Natural killer cell (primary cell): ENCODE measurements around the gene RAX. TPM values are rescaled to one million over a fixed set of nuclear protein-coding genes. Genes with fewer than 3 reads are reported as not detected.

Experiments used
- ATAC-seq, 3 donors: fragments of 150-1000 bp in 2 of 3; fragments of 200-7000 bp in 1 of 3; cut with Tn5 transposase; 1 replicate in 1 of 3; 2 replicates in 2 of 3; pipeline ENCODE4 v1.10.0; 2021; ENCODE audit warnings: mild to moderate bottlenecking in 2 of 3, moderate library complexity in 2 of 3
- DNase-seq, 2 donors: peaks; one replicate each; pipeline versions ENCODE4 v3.0.0 to v3.0.0-alpha.2; 2013 to 2021; ENCODE audit warnings: mixed read lengths in 1 of 2
- H3K27ac ChIP-seq: one replicate; pipeline ENCODE4 v1.5.1; 2013; ENCODE audit warnings: mild to moderate bottlenecking, low read length
- H3K27me3 ChIP-seq: one replicate; pipeline ENCODE4 v1.6.1; 2013; ENCODE audit warnings: low read length; ENCODE audit not compliant: control insufficient read depth, insufficient read depth
- H3K36me3 ChIP-seq: one replicate; pipeline ENCODE4 v1.6.1; 2013; ENCODE audit warnings: low read length; ENCODE audit not compliant: control insufficient read depth, insufficient read depth
- H3K4me1 ChIP-seq: one replicate; pipeline ENCODE4 v1.6.1; 2013; ENCODE audit warnings: low read length; ENCODE audit not compliant: control insufficient read depth, insufficient read depth
- H3K4me3 ChIP-seq: one replicate; pipeline ENCODE4 v1.5.1; 2013; ENCODE audit warnings: low read length
- H3K9me3 ChIP-seq: one replicate; pipeline ENCODE4 v1.6.1; 2013; ENCODE audit warnings: low read length; ENCODE audit not compliant: control insufficient read depth, insufficient read depth
- H3K27ac Mint-ChIP-seq, 2 donors: one replicate each; pipeline ENCODE4 v1.8.0; 2022; ENCODE audit warnings: mild to moderate bottlenecking in 2 of 2, mixed read lengths in 2 of 2, moderate library complexity in 1 of 2
- H3K27me3 Mint-ChIP-seq, 2 donors: one replicate each; pipeline ENCODE4 v1.8.0; 2022; ENCODE audit warnings: low read depth in 2 of 2, mixed read lengths in 2 of 2
- H3K36me3 Mint-ChIP-seq: one replicate; pipeline ENCODE4 v1.8.0; 2022; ENCODE audit warnings: mixed read lengths
- H3K4me1 Mint-ChIP-seq, 2 donors: one replicate each; pipeline ENCODE4 v1.8.0; 2022; ENCODE audit warnings: mixed read lengths in 2 of 2
- H3K4me3 Mint-ChIP-seq: one replicate; pipeline ENCODE4 v1.8.0; 2022; ENCODE audit warnings: mild to moderate bottlenecking, moderate library complexity, mixed read lengths
- H3K9me3 Mint-ChIP-seq, 2 donors: one replicate each; pipeline ENCODE4 v1.8.0; 2022; ENCODE audit warnings: mixed read lengths in 2 of 2
- CTCF ChIP-seq: fragments of 200-600 bp; IDR thresholded peaks from one replicate; pipeline ENCODE4 v1.8.0; 2022; ENCODE audit warnings: antibody characterized with exemption
- WGBS: methylation state at CpG from one replicate; pipeline ENCODE4 v1.1.7; 2013; ENCODE audit warnings: missing lambda C conversion rate; ENCODE audit not compliant: insufficient coverage; 5-methylcytosine and 5-hydroxymethylcytosine counted together
- intact Hi-C: fragments of 100-400 bp; cut with micrococcal nuclease; formaldehyde crosslinking; loops from one replicate; pipeline ENCODE4 v1.14.2; 2022
- total RNA-seq, 4 donors: library from RNA; stranded (reverse); fragments of 120-200 nt in 1 of 4; gene quantifications; one replicate each; pipeline versions ENCODE4 v1.2.3 to v1.2.4, GENCODE V29; 2013 to 2022

The RAX gene
- total RNA-seq, 3 donors from 2014 or later (not counting 1 experiment from before 2014, with no cell fraction given) = not detected

GRCh38 chr18:59275406-59275949 lies 2.2 kb upstream of the RAX start:
- Histone ChIP-seq H3K27me3 (peaks cover 40% of the 10 kb centered on the region), H3K4me1 (peaks cover 7% of the 10 kb centered on the region), H3K4me3 (no peak overlapping the region), H3K27ac (no peak overlapping the region), H3K9me3 (no peaks in the 10 kb centered on the region), H3K36me3 (no peaks in the 10 kb centered on the region)
- Mint-ChIP-seq H3K4me3 (no peak overlapping the region), H3K27ac (no peak overlapping the region), H3K27me3 (peaks cover 63 to 69% of the 10 kb centered on the region in 2 donors), H3K36me3 (no peaks in the 10 kb centered on the region), H3K9me3 (no peaks in the 10 kb centered on the region), H3K4me1 (peaks cover 0 to 9% of the 10 kb centered on the region in 2 donors)
- intact Hi-C loops = no loop called here
- no peak for TF ChIP-seq CTCF
- ATAC-seq (no peak), DNase-seq (no peak)
- WGBS = 24% methylated on average over 6 of the region's 6 CpGs

GRCh38 chr18:59274533-59274928 lies 1.3 kb upstream of the RAX start:
- intact Hi-C loops = no loop called here
- DNase-seq (no peak), ATAC-seq (no peak)
- H3K4me3 ChIP-seq = no peak overlapping the region
- Mint-ChIP-seq H3K4me1 (peaks cover 4 to 12% of the 10 kb centered on the region in 2 donors), H3K36me3 (no peaks in the 10 kb centered on the region), H3K27ac (no peak overlapping the region), H3K9me3 (no peaks in the 10 kb centered on the region), H3K27me3 (peaks cover 66 to 72% of the 10 kb centered on the region in 2 donors), H3K4me3 (peak overlapping the region; percentile 21)
- 13% methylated on average over 18 of the region's 18 CpGs for WGBS
- no peaks in the 10 kb centered on the region for H3K9me3 ChIP-seq
- H3K36me3 ChIP-seq = no peaks in the 10 kb centered on the region
- H3K27ac ChIP-seq = no peak overlapping the region
- H3K27me3 ChIP-seq = peaks cover 50% of the 10 kb centered on the region
- peaks cover 8% of the 10 kb centered on the region for H3K4me1 ChIP-seq
- TF ChIP-seq CTCF = no peak

- Histone ChIP-seq H3K36me3 (no peaks in the 10 kb centered on the region), H3K9me3 (no peaks in the 10 kb centered on the region), H3K27ac (no peak overlapping the region), H3K4me3 (no peak overlapping the region), H3K27me3 (peaks cover 49% of the 10 kb centered on the region), H3K4me1 (peaks cover 11% of the 10 kb centered on the region)
- WGBS = 8% methylated on average over 48 of the region's 48 CpGs
- H3K36me3 Mint-ChIP-seq = no peaks in the 10 kb centered on the region
- H3K27me3 Mint-ChIP-seq = peaks cover 68 to 75% of the 10 kb centered on the region in 2 donors
- TF ChIP-seq CTCF = no peak
- intact Hi-C loops = no loop called here
- no peak overlapping the region for H3K27ac Mint-ChIP-seq
- H3K4me1 Mint-ChIP-seq = peaks cover 6 to 15% of the 10 kb centered on the region in 2 donors
- no peaks in the 10 kb centered on the region for H3K9me3 Mint-ChIP-seq
- DNase-seq (no peak), ATAC-seq (no peak)
- peak overlapping the region; percentile 21 for H3K4me3 Mint-ChIP-seq
These were observed 692 bp upstream of the RAX start for GRCh38 chr18:59273759-59274532.
